Lower lobe of right lung (tissue), 2 donors: ENCODE measurements around the gene KIAA0513. TPM values are rescaled to one million over a fixed set of nuclear protein-coding genes. Genes with fewer than 3 reads are reported as not detected.

Source experiments
- ATAC-seq, 2 donors: fragments of 200-7000 bp; cut with Tn5 transposase; one replicate each; pipeline ENCODE4 v1.9.1; 2020 to 2022; ENCODE audit warnings: mild to moderate bottlenecking in 2 of 2, moderate library complexity in 2 of 2
- DNase-seq: peaks from one replicate; pipeline ENCODE4 v3.0.0-alpha.2; 2020
- H3K27ac ChIP-seq: fragments of 200-600 bp; one replicate; pipeline ENCODE4 v1.8.0; 2022
- H3K27me3 ChIP-seq: fragments of 200-600 bp; one replicate; pipeline ENCODE4 v1.8.0; 2022; ENCODE audit warnings: low read depth
- H3K36me3 ChIP-seq: fragments of 200-600 bp; one replicate; pipeline ENCODE4 v1.8.0; 2022; ENCODE audit warnings: mild to moderate bottlenecking
- H3K4me1 ChIP-seq: fragments of 200-600 bp; one replicate; pipeline ENCODE4 v1.8.0; 2022
- H3K4me3 ChIP-seq: fragments of 200-600 bp; one replicate; pipeline ENCODE4 v1.8.0; 2022; ENCODE audit warnings: mild to moderate bottlenecking
- H3K9me3 ChIP-seq: fragments of 200-600 bp; one replicate; pipeline ENCODE4 v1.8.0; 2022
- CTCF ChIP-seq: fragments of 200-600 bp; IDR thresholded peaks from one replicate; pipeline ENCODE4 v1.8.0; 2022; ENCODE audit warnings: antibody characterized with exemption, mild to moderate bottlenecking
- intact Hi-C: fragments of 100-400 bp; cut with DNase I; formaldehyde crosslinking; loops from one replicate; pipeline ENCODE4 v1.11.0; 2022
- long read RNA-seq: library from polyadenylated mRNA; unstranded; transcript quantifications from one replicate; pipeline ENCODE4 v2.0.0, GENCODE V29; 2021
- total RNA-seq: library from RNA; stranded (reverse); fragmentation: NEBNext Ultra II Directional; extraction: Animal tissue kit (Norgen Biotek cat#: 25700); gene quantifications from one replicate; pipeline ENCODE4 v1.2.1, GENCODE V29; 2021
- donor health status: DM: no; HTN: yes; CAD: no; lungs with severe emphysema.

Gene KIAA0513
- 31.1 TPM for total RNA-seq
- long read RNA-seq, full-length matches to known transcripts, result 5 of 30 reads
- long read RNA-seq, partial matches to known transcripts, result 4 of 30 reads
- long read RNA-seq, other reads (novel, unspliced or antisense), result 21 of 30 reads

- TF ChIP-seq CTCF, result no peak
- intact Hi-C loops, result no loop called here
- peak; percentile 95 for ATAC-seq
- peak within 1 kb of the TSS; percentile 91 for H3K4me3 ChIP-seq
- peak; percentile 96 for DNase-seq
- no peaks in the 10 kb centered on the region for H3K27me3 ChIP-seq
- H3K36me3 ChIP-seq, result peaks cover 10% of the 10 kb centered on the region
- H3K9me3 ChIP-seq, result no peaks in the 10 kb centered on the region
- peaks cover 38% of the 10 kb centered on the region for H3K4me1 ChIP-seq
- peak within 1 kb of the TSS; percentile 89 for H3K27ac ChIP-seq
Measured at GRCh38 chr16:85027349-85027957, at the start of gene KIAA0513. KIAA0513 (plus strand) TSS chr16:85027795; CDS start chr16:85067072, 39,277 bp downstream.

- H3K4me3 ChIP-seq, result no peak overlapping the region
- H3K36me3 ChIP-seq, result peaks cover 91% of the 10 kb centered on the region
- no peak for ATAC-seq
- TF ChIP-seq CTCF, result no peak
- H3K27me3 ChIP-seq, result no peaks in the 10 kb centered on the region
- no peak overlapping the region for H3K27ac ChIP-seq
- intact Hi-C loops, result no loop called here
- DNase-seq, result no peak
- no peaks in the 10 kb centered on the region for H3K9me3 ChIP-seq
- H3K4me1 ChIP-seq, result peaks cover 41% of the 10 kb centered on the region
Measured at GRCh38 chr16:84979516-84979915, 48.1 kb upstream of the KIAA0513 start.

- Histone ChIP-seq H3K9me3 (no peaks in the 10 kb centered on the region), H3K27me3 (no peaks in the 10 kb centered on the region), H3K4me1 (peaks cover 48% of the 10 kb centered on the region), H3K27ac (peak overlapping the region; percentile 44), H3K36me3 (peaks cover 87% of the 10 kb centered on the region), H3K4me3 (no peak overlapping the region)
- ATAC-seq (peak; percentile 46 to 55), DNase-seq (peak; percentile 72)
- TF ChIP-seq CTCF, result peak; percentile 19
- intact Hi-C loops, result no loop called here
Measured at GRCh38 chr16:84982434-84982833, 45.2 kb upstream of the KIAA0513 start.

GRCh38 chr16:84985079-84986065, 42.2 kb upstream of the KIAA0513 start:
- Histone ChIP-seq H3K9me3 (no peaks in the 10 kb centered on the region), H3K27ac (no peak overlapping the region), H3K4me3 (no peak overlapping the region), H3K27me3 (no peaks in the 10 kb centered on the region), H3K36me3 (peaks cover 88% of the 10 kb centered on the region), H3K4me1 (peaks cover 41% of the 10 kb centered on the region)
- intact Hi-C loops, result no loop called here
- ATAC-seq, result no peak
- DNase-seq, result peak; percentile 32
- no peak for TF ChIP-seq CTCF

- Histone ChIP-seq H3K4me3 (no peak overlapping the region), H3K36me3 (peaks cover 88% of the 10 kb centered on the region), H3K9me3 (no peaks in the 10 kb centered on the region), H3K27me3 (no peaks in the 10 kb centered on the region), H3K4me1 (peaks cover 41% of the 10 kb centered on the region), H3K27ac (no peak overlapping the region)
- ATAC-seq (no peak), DNase-seq (peak; percentile 37)
- intact Hi-C loops, result no loop called here
- no peak for TF ChIP-seq CTCF
Measured at GRCh38 chr16:84986102-84986501, 41.5 kb upstream of the KIAA0513 start.
